Endothelial cell of hepatic sinusoid (primary cell): ENCODE data around the gene PRR20G.

Source experiments
- in situ Hi-C: cut with HindIII; loops from 2 replicates; pipeline ENCODE4 v1.10.0; 2017; ENCODE audit warnings: low sequenced_read_pairs

The PRR20G gene

GRCh38 chr3:127237835-127238234 lies 50.0 kb downstream of the PRR20G start:
- in situ Hi-C loops = no loop called here

- in situ Hi-C loops = no loop called here
Observed at GRCh38 chr3:127235706-127236105, 52.1 kb downstream of the PRR20G start.

GRCh38 chr3:127234778-127235177 lies 53.1 kb downstream of the PRR20G start:
- in situ Hi-C loops = no loop called here
